ENCODE data around the gene TOMM40. TPM values are rescaled to one million over a fixed set of nuclear protein-coding genes. Genes with fewer than 3 reads are reported as not detected.

Gene TOMM40
- total RNA-seq, 2 experiments from 2014 or later = 80.9 to 89.7 TPM

- H3K4me2 ChIP-seq (ENCODE audit: low read length) = no peak overlapping the region
- BruUV-seq (replicated peaks) = no TSS peak
- peaks cover 11% of the 10 kb centered on the region for H4K20me1 ChIP-seq (ENCODE audit: insufficient read depth, low read length)
- intact Hi-C loops (cut with micrococcal nuclease; ENCODE audit: unreplicated experiment) = loop anchor here (5.0 kb wide), 1 partner anchor 64 kb away; the partner anchor contains the start of gene CLPTM1
- ChIA-PET CTCF (ENCODE audit: unreplicated experiment) (no interaction called here), POLR2A (no interaction called here)
- no peak for DNase-seq (ENCODE audit: low spot score)
- no peak overlapping the region for H3K4me3 ChIP-seq (ENCODE audit: low read depth, low read length, poor library complexity, severe bottlenecking)
- H2AFZ ChIP-seq (ENCODE audit: low read length) = no peak overlapping the region
- H3K36me3 ChIP-seq (ENCODE audit: insufficient read depth, low read length) = peaks cover 69% of the 10 kb centered on the region
- H3K9me3 ChIP-seq (ENCODE audit: low read length) = no peaks in the 10 kb centered on the region
- peaks cover 29% of the 10 kb centered on the region for H3K79me2 ChIP-seq (ENCODE audit: insufficient read depth, low read depth, low read length)
- H3K9me2 ChIP-seq (ENCODE audit: insufficient read depth, low read length) = no peaks in the 10 kb centered on the region
- H3K27ac ChIP-seq (ENCODE audit: low read depth, low read length, poor library complexity, severe bottlenecking) = no peak overlapping the region
- TF ChIP-seq, protein P1, sequence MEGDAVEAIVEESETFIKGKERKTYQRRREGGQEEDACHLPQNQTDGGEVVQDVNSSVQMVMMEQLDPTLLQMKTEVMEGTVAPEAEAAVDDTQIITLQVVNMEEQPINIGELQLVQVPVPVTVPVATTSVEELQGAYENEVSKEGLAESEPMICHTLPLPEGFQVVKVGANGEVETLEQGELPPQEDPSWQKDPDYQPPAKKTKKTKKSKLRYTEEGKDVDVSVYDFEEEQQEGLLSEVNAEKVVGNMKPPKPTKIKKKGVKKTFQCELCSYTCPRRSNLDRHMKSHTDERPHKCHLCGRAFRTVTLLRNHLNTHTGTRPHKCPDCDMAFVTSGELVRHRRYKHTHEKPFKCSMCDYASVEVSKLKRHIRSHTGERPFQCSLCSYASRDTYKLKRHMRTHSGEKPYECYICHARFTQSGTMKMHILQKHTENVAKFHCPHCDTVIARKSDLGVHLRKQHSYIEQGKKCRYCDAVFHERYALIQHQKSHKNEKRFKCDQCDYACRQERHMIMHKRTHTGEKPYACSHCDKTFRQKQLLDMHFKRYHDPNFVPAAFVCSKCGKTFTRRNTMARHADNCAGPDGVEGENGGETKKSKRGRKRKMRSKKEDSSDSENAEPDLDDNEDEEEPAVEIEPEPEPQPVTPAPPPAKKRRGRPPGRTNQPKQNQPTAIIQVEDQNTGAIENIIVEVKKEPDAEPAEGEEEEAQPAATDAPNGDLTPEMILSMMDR (conservative IDR thresholded peaks at IDR 0.05; ENCODE audit: low read length) = no peak
- TF ChIP-seq EZH2phosphoT487 (IDR thresholded peaks at IDR 0.05; ENCODE audit: borderline replicate concordance, low read depth, low read length) = no peak
- H3K4me1 ChIP-seq (ENCODE audit: insufficient read depth, low read length, poor library complexity, severe bottlenecking) = peaks cover 18% of the 10 kb centered on the region
Observed at GRCh38 chr19:44893332-44894051, 2.4 kb downstream of the TOMM40 start.

GRCh38 chr19:44894052-44894400 lies 3.0 kb downstream of the TOMM40 start:
- peaks cover 70% of the 10 kb centered on the region for H3K36me3 ChIP-seq (ENCODE audit: insufficient read depth, low read length)
- BruUV-seq (replicated peaks) = no TSS peak
- CTCF ChIA-PET (ENCODE audit: unreplicated experiment) = no interaction called here

More at GRCh38 chr19:44894052-44894400, 3.0 kb downstream of the TOMM40 start:
- H3K4me2 ChIP-seq (ENCODE audit: low read length) = no peak overlapping the region
- peaks cover 18% of the 10 kb centered on the region for H3K4me1 ChIP-seq (ENCODE audit: insufficient read depth, low read length, poor library complexity, severe bottlenecking)
- H4K20me1 ChIP-seq (ENCODE audit: insufficient read depth, low read length) = peaks cover 11% of the 10 kb centered on the region
- no peak overlapping the region for H2AFZ ChIP-seq (ENCODE audit: low read length)
- H3K27ac ChIP-seq (ENCODE audit: low read depth, low read length, poor library complexity, severe bottlenecking) = no peak overlapping the region
- POLR2A ChIA-PET = interaction anchor here (0.7 kb wide), 1 partner anchor 64 kb away, joined by 5 read pairs; no protein-coding TSS in a partner anchor
- H3K4me3 ChIP-seq (ENCODE audit: low read depth, low read length, poor library complexity, severe bottlenecking) = no peak overlapping the region
- TF ChIP-seq, protein P1 (conservative IDR thresholded peaks at IDR 0.05; ENCODE audit: low read length) = no peak
- TF ChIP-seq EZH2phosphoT487 (IDR thresholded peaks at IDR 0.05; ENCODE audit: borderline replicate concordance, low read depth, low read length) = no peak
- H3K9me3 ChIP-seq (ENCODE audit: low read length) = no peaks in the 10 kb centered on the region
- H3K79me2 ChIP-seq (ENCODE audit: insufficient read depth, low read depth, low read length) = peaks cover 29% of the 10 kb centered on the region
- intact Hi-C loops (cut with micrococcal nuclease; ENCODE audit: unreplicated experiment) = loop anchor here (5.0 kb wide), 1 partner anchor 63 kb away; the partner anchor contains the start of gene CLPTM1
- H3K9me2 ChIP-seq (ENCODE audit: insufficient read depth, low read length) = no peaks in the 10 kb centered on the region
- DNase-seq (ENCODE audit: low spot score) = no peak

Measured in OCI-LY7 (cell line).